ENCODE results near the gene TBP.
"Not testable (repeated sequence)": the region's sequence is repeated elsewhere in the genome, so short reads cannot be mapped to it uniquely, and the experiment has no call there.

The TBP gene

GRCh38 chr6:170609225-170609624, 55.1 kb downstream of the TBP start:
- not testable (repeated sequence) for DNase-seq; ATAC-seq; H3K27ac Mint-ChIP-seq; H3K9me3 Mint-ChIP-seq; H3K4me3 Mint-ChIP-seq; H3K36me3 Mint-ChIP-seq (ENCODE audit: low read depth); H3K4me1 Mint-ChIP-seq
- H3K27me3 Mint-ChIP-seq: peaks cover 57% of the 10 kb centered on the region

GRCh38 chr6:170612256-170612804, 58.2 kb downstream of the TBP start:
- ATAC-seq: peak; percentile 84
- H3K27me3 Mint-ChIP-seq: peaks cover 37% of the 10 kb centered on the region
- not testable (repeated sequence) for DNase-seq; H3K36me3 Mint-ChIP-seq (ENCODE audit: low read depth); H3K9me3 Mint-ChIP-seq; H3K27ac Mint-ChIP-seq; H3K4me1 Mint-ChIP-seq
- peak overlapping the region; percentile 63 for H3K4me3 Mint-ChIP-seq

GRCh38 chr6:170616020-170616554, 61.9 kb downstream of the TBP start:
- not testable (repeated sequence) for H3K27ac Mint-ChIP-seq; ATAC-seq; H3K36me3 Mint-ChIP-seq (ENCODE audit: low read depth); DNase-seq; H3K4me3 Mint-ChIP-seq; H3K4me1 Mint-ChIP-seq; H3K9me3 Mint-ChIP-seq; H3K27me3 Mint-ChIP-seq

All from activated naive CD8-positive, alpha-beta T cell treated with anti-CD3 and anti-CD28 coated beads, Interleukin-2, amount 50 U/mL, for 24 hours (primary cell).